ENCODE data around the gene ROPN1.

DNA sequence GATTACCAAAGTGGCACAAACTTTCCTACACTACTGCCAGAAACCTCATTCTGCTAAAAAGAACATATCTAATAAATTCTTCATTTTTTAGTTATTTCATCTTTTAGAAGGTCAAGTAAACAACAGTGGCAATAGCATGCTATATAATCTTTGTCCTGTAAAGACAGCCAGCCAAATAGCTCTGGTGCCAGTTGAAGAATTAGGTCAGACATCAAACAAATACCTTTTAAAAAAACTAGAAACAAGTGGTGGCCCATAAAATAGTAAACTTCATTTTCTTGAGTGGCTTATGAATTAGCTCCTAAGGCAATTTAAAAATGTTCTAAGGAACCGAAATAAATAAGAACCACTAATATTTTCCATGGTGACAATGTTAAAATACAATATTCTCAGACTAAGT is 50.4 kb downstream of the ROPN1 start:
- TF ChIP-seq POLR2A (IDR thresholded peaks at IDR 0.05; ENCODE audit: low read length) (no peak), GATA1 (IDR thresholded peaks at IDR 0.05; ENCODE audit: low read depth, low read length) (no peak)

Data from erythroblast (primary cell).